GM19035 (cell line): Measurements from ENCODE around the gene SLC25A22.

Experiments used
- ATAC-seq: cut with Tn5 transposase; IDR thresholded peaks from one replicate; pipeline ENCODE4 v1.9.1; 2021; ENCODE audit not compliant: unreplicated experiment

SLC25A22 gene

GRCh38 chr11:774873-775592 is 23.0 kb downstream of the SLC25A22 start:
- ATAC-seq: no peak

GRCh38 chr11:773830-774229 is 24.3 kb downstream of the SLC25A22 start:
- no peak for ATAC-seq

- ATAC-seq: no peak
Measured at GRCh38 chr11:773425-773824, 24.7 kb downstream of the SLC25A22 start.

GRCh38 chr11:772429-773390 is 25.4 kb downstream of the SLC25A22 start:
- no peak for ATAC-seq

- ATAC-seq: no peak
Measured at GRCh38 chr11:771617-772204, 26.4 kb downstream of the SLC25A22 start.

GRCh38 chr11:770642-771616 is 27.2 kb downstream of the SLC25A22 start:
- no peak for ATAC-seq

- no peak for ATAC-seq
Measured at GRCh38 chr11:769887-770641, 28.0 kb downstream of the SLC25A22 start.

- ATAC-seq: no peak
Measured at GRCh38 chr11:767238-767637, 30.8 kb downstream of the SLC25A22 start.

GRCh38 chr11:766936-767210 is 31.2 kb downstream of the SLC25A22 start:
- ATAC-seq: no peak

GRCh38 chr11:766106-766935 is 31.8 kb downstream of the SLC25A22 start:
- no peak for ATAC-seq

- ATAC-seq: no peak
Measured at GRCh38 chr11:765802-766091, 32.3 kb downstream of the SLC25A22 start.

GRCh38 chr11:765025-765801 is 32.9 kb downstream of the SLC25A22 start:
- no peak for ATAC-seq

- ATAC-seq: no peak
Measured at GRCh38 chr11:764322-765024, 33.6 kb downstream of the SLC25A22 start.

GRCh38 chr11:763549-764321 is 34.3 kb downstream of the SLC25A22 start:
- ATAC-seq: no peak

- ATAC-seq: no peak
Measured at GRCh38 chr11:763073-763463, 35.0 kb downstream of the SLC25A22 start.

- ATAC-seq: no peak
Measured at GRCh38 chr11:762421-763072, 35.5 kb downstream of the SLC25A22 start.
